Dendritic cell treated with granulocyte-macrophage colony-stimulating factor and Interleukin-4, amounts not matched to agents 40 ng/mL and 50 ng/mL, for 4 days (primary cell): ENCODE measurements around the gene COPZ2.
A peak's percentile ranks its signal among the peaks of the same experiment; 100 is the strongest.

Experiments
- H3K27ac Mint-ChIP-seq: one replicate; pipeline ENCODE4 v1.8.0; 2022; ENCODE audit warnings: mild to moderate bottlenecking, mixed read lengths
- H3K27me3 Mint-ChIP-seq: one replicate; pipeline ENCODE4 v1.8.0; 2022; ENCODE audit warnings: mild to moderate bottlenecking, mixed read lengths
- H3K36me3 Mint-ChIP-seq: one replicate; pipeline ENCODE4 v1.8.0; 2022; ENCODE audit warnings: low read depth, mixed read lengths
- H3K4me1 Mint-ChIP-seq: one replicate; pipeline ENCODE4 v1.8.0; 2022; ENCODE audit warnings: low read depth, mixed read lengths
- H3K4me3 Mint-ChIP-seq: one replicate; pipeline ENCODE4 v1.8.0; 2022; ENCODE audit warnings: mild to moderate bottlenecking, moderate library complexity, mixed read lengths
- H3K9me3 Mint-ChIP-seq: one replicate; pipeline ENCODE4 v1.8.0; 2022; ENCODE audit warnings: mixed read lengths
- intact Hi-C: fragments of 100-400 bp; cut with micrococcal nuclease; formaldehyde crosslinking; loops from one replicate; pipeline ENCODE4 v1.15.0; 2022

Gene COPZ2

GRCh38 chr17:48031966-48032365 lies 5.6 kb downstream of the COPZ2 start:
- H3K9me3 Mint-ChIP-seq: no peaks in the 10 kb centered on the region
- intact Hi-C loops: no loop called here

GRCh38 chr17:48030531-48030930 lies 7.1 kb downstream of the COPZ2 start:
- H3K4me3 Mint-ChIP-seq: no peak overlapping the region
- intact Hi-C loops: no loop called here
- no peaks in the 10 kb centered on the region for H3K9me3 Mint-ChIP-seq
- no peak overlapping the region for H3K27ac Mint-ChIP-seq
- H3K4me1 Mint-ChIP-seq: peaks cover 17% of the 10 kb centered on the region
- H3K27me3 Mint-ChIP-seq: peaks cover 46% of the 10 kb centered on the region
- no peaks in the 10 kb centered on the region for H3K36me3 Mint-ChIP-seq

More at GRCh38 chr17:48031966-48032365, 5.6 kb downstream of the COPZ2 start:
- Mint-ChIP-seq H3K4me3 (no peak overlapping the region), H3K27ac (no peak overlapping the region), H3K36me3 (no peaks in the 10 kb centered on the region), H3K27me3 (peaks cover 52% of the 10 kb centered on the region), H3K4me1 (peaks cover 10% of the 10 kb centered on the region)

- Mint-ChIP-seq H3K4me3 (no peak overlapping the region), H3K36me3 (no peaks in the 10 kb centered on the region), H3K4me1 (peaks cover 34% of the 10 kb centered on the region), H3K27me3 (peaks cover 43% of the 10 kb centered on the region), H3K27ac (no peak overlapping the region), H3K9me3 (no peaks in the 10 kb centered on the region)
- intact Hi-C loops: loop anchor here (10.0 kb wide), 2 partner anchors 346 to 586 kb away; partner anchors contain the start of genes HOXB7 and HOXB8
Observed at GRCh38 chr17:48028736-48029135, 8.9 kb downstream of the COPZ2 start.

GRCh38 chr17:48027322-48027981 lies 10.1 kb downstream of the COPZ2 start:
- no peaks in the 10 kb centered on the region for H3K9me3 Mint-ChIP-seq
- H3K4me3 Mint-ChIP-seq: no peak overlapping the region
- peaks cover 46% of the 10 kb centered on the region for H3K4me1 Mint-ChIP-seq
- H3K27ac Mint-ChIP-seq: peak overlapping the region; percentile 5
- H3K36me3 Mint-ChIP-seq: no peaks in the 10 kb centered on the region
- peaks cover 32% of the 10 kb centered on the region for H3K27me3 Mint-ChIP-seq
- intact Hi-C loops: loop anchor here (10.0 kb wide), 2 partner anchors 347 to 587 kb away; partner anchors contain the start of genes HOXB7 and HOXB8

- H3K4me3 Mint-ChIP-seq: peak overlapping the region; percentile 11
- intact Hi-C loops: loop anchor here (1.0 to 10.0 kb wide), 4 partner anchors 48 to 588 kb away; partner anchors contain the start of genes HOXB7 and HOXB8
- peak overlapping the region; percentile 5 for H3K27ac Mint-ChIP-seq
- H3K27me3 Mint-ChIP-seq: peaks cover 25% of the 10 kb centered on the region
- no peaks in the 10 kb centered on the region for H3K9me3 Mint-ChIP-seq
- peaks cover 51% of the 10 kb centered on the region for H3K4me1 Mint-ChIP-seq
- no peaks in the 10 kb centered on the region for H3K36me3 Mint-ChIP-seq
Observed at GRCh38 chr17:48026502-48027321, 10.9 kb downstream of the COPZ2 start.

GRCh38 chr17:48025904-48026501 lies 11.6 kb downstream of the COPZ2 start:
- intact Hi-C loops: loop anchor here (1.0 to 10.0 kb wide), 5 partner anchors 22 to 589 kb away; partner anchors contain the start of genes HOXB7, HOXB8 and NFE2L1
- Mint-ChIP-seq H3K4me1 (peaks cover 52% of the 10 kb centered on the region), H3K9me3 (no peaks in the 10 kb centered on the region), H3K27me3 (peaks cover 21% of the 10 kb centered on the region), H3K27ac (peak overlapping the region; percentile 96), H3K4me3 (peak overlapping the region; percentile 86), H3K36me3 (no peaks in the 10 kb centered on the region)

- H3K9me3 Mint-ChIP-seq: no peaks in the 10 kb centered on the region
Observed at GRCh38 chr17:48025040-48025903, 12.3 kb downstream of the COPZ2 start.

GRCh38 chr17:48024149-48025039 lies 13.2 kb downstream of the COPZ2 start:
- Mint-ChIP-seq H3K27me3 (peaks cover 15% of the 10 kb centered on the region), H3K9me3 (no peaks in the 10 kb centered on the region), H3K36me3 (no peaks in the 10 kb centered on the region), H3K27ac (peak overlapping the region; percentile 96), H3K4me3 (peak overlapping the region; percentile 86), H3K4me1 (peaks cover 52% of the 10 kb centered on the region)
- intact Hi-C loops: loop anchor here (1.0 to 10.0 kb wide), 3 partner anchors 24 to 590 kb away; partner anchors contain the start of genes HOXB7, HOXB8 and NFE2L1

More at GRCh38 chr17:48025040-48025903, 12.3 kb downstream of the COPZ2 start:
- Mint-ChIP-seq H3K27ac (peak overlapping the region; percentile 96), H3K4me3 (peak overlapping the region; percentile 86), H3K27me3 (peaks cover 15% of the 10 kb centered on the region), H3K36me3 (no peaks in the 10 kb centered on the region), H3K4me1 (peaks cover 52% of the 10 kb centered on the region)
- intact Hi-C loops: loop anchor here (1.0 to 10.0 kb wide), 3 partner anchors 23 to 590 kb away; partner anchors contain the start of genes HOXB7, HOXB8 and NFE2L1

- intact Hi-C loops: loop anchor here (10.0 kb wide), 2 partner anchors 351 to 591 kb away; partner anchors contain the start of genes HOXB7 and HOXB8
- H3K27ac Mint-ChIP-seq: peak overlapping the region; percentile 96
Observed at GRCh38 chr17:48023400-48024148, 14.0 kb downstream of the COPZ2 start.

GRCh38 chr17:48022901-48023300 lies 14.7 kb downstream of the COPZ2 start:
- Mint-ChIP-seq H3K27ac (peak overlapping the region; percentile 96), H3K4me1 (peaks cover 57% of the 10 kb centered on the region), H3K4me3 (no peak overlapping the region), H3K27me3 (peaks cover 9% of the 10 kb centered on the region), H3K9me3 (no peaks in the 10 kb centered on the region), H3K36me3 (no peaks in the 10 kb centered on the region)
- intact Hi-C loops: loop anchor here (10.0 kb wide), 2 partner anchors 352 to 592 kb away; partner anchors contain the start of genes HOXB7 and HOXB8

More at GRCh38 chr17:48023400-48024148, 14.0 kb downstream of the COPZ2 start:
- H3K4me3 Mint-ChIP-seq: peak overlapping the region; percentile 86
- H3K36me3 Mint-ChIP-seq: no peaks in the 10 kb centered on the region
- no peaks in the 10 kb centered on the region for H3K9me3 Mint-ChIP-seq
- peaks cover 11% of the 10 kb centered on the region for H3K27me3 Mint-ChIP-seq
- peaks cover 52% of the 10 kb centered on the region for H3K4me1 Mint-ChIP-seq

- H3K36me3 Mint-ChIP-seq: no peaks in the 10 kb centered on the region
Observed at GRCh38 chr17:48021934-48022333, 15.7 kb downstream of the COPZ2 start.

More at GRCh38 chr17:48021934-48022333, 15.7 kb downstream of the COPZ2 start:
- H3K27ac Mint-ChIP-seq: no peak overlapping the region
- peaks cover 59% of the 10 kb centered on the region for H3K4me1 Mint-ChIP-seq
- H3K9me3 Mint-ChIP-seq: no peaks in the 10 kb centered on the region
- intact Hi-C loops: loop anchor here (10.0 kb wide), 2 partner anchors 353 to 593 kb away; partner anchors contain the start of genes HOXB7 and HOXB8
- H3K4me3 Mint-ChIP-seq: no peak overlapping the region
- H3K27me3 Mint-ChIP-seq: peaks cover 5% of the 10 kb centered on the region
